GM12878 (cell line): ENCODE measurements around the gene CENPW.

Source experiments
- EP300 ChIP-seq, 2 experiments: fragments of 150-350 bp in 1 of 2; IDR thresholded peaks; 2 replicates each; pipeline ENCODE4 v1.6.1; 2011 to 2012; ENCODE audit warnings: low read depth in 2 of 2, low read length in 2 of 2, borderline replicate concordance in 1 of 2, improper control_type of control experiment in 1 of 2, inconsistent platforms in 1 of 2; ENCODE audit not compliant: control insufficient read depth in 1 of 2
- EZH2 ChIP-seq: IDR thresholded peaks from 2 replicates; pipeline ENCODE4 v1.6.1; 2012; ENCODE audit warnings: low read depth, mild to moderate bottlenecking, control low read depth, inconsistent platforms, low read length, borderline replicate concordance; ENCODE audit not compliant: control insufficient read depth
- FOXM1 ChIP-seq: IDR thresholded peaks from 2 replicates; pipeline ENCODE4 v1.6.1; 2012; ENCODE audit warnings: low read depth, mild to moderate bottlenecking, inconsistent platforms, low read length, moderate library complexity
- GABPA ChIP-seq: IDR thresholded peaks from 2 replicates; pipeline ENCODE4 v1.6.1; 2014; ENCODE audit warnings: antibody characterized with exemption, low read depth, mild to moderate bottlenecking, inconsistent platforms
- MYB ChIP-seq: fragments of 150-350 bp; IDR thresholded peaks from 2 replicates; pipeline ENCODE4 v1.6.1; 2014; ENCODE audit warnings: mild to moderate bottlenecking, low read depth, low read length, borderline replicate concordance
- POLR2AphosphoS5 ChIP-seq: IDR thresholded peaks from 2 replicates; pipeline ENCODE4 v1.6.1; 2011; ENCODE audit warnings: mild to moderate bottlenecking, low read length, inconsistent platforms
- RAD21 ChIP-seq: IDR thresholded peaks from 2 replicates; pipeline ENCODE4 v1.6.1; 2011; ENCODE audit warnings: mild to moderate bottlenecking, low read depth, low read length, moderate library complexity; ENCODE audit not compliant: insufficient read depth
- RCOR1 ChIP-seq: conservative IDR thresholded peaks from 2 replicates; pipeline ENCODE4 v1.6.1; 2012; ENCODE audit warnings: low read depth, low read length, improper control_type of control experiment
- SMAD1 ChIP-seq: fragments of 450-650 bp; IDR thresholded peaks from 2 replicates; pipeline ENCODE4 v1.6.1; 2018; ENCODE audit warnings: mild to moderate bottlenecking, low read depth; ENCODE audit not compliant: partially characterized antibody
- SP1 ChIP-seq: IDR thresholded peaks from one replicate; pipeline ENCODE4 v1.6.1; 2011; ENCODE audit warnings: low read depth, low read length
- TCF7 ChIP-seq: IDR thresholded peaks from 2 replicates; pipeline ENCODE4 v1.6.1; 2014; ENCODE audit warnings: antibody characterized with exemption, borderline replicate concordance
- TF ChIP-seq, protein P1 (sequence below): IDR thresholded peaks from 2 replicates; pipeline ENCODE4 v1.6.1; 2012; ENCODE audit warnings: low read length, inconsistent platforms

DNA sequence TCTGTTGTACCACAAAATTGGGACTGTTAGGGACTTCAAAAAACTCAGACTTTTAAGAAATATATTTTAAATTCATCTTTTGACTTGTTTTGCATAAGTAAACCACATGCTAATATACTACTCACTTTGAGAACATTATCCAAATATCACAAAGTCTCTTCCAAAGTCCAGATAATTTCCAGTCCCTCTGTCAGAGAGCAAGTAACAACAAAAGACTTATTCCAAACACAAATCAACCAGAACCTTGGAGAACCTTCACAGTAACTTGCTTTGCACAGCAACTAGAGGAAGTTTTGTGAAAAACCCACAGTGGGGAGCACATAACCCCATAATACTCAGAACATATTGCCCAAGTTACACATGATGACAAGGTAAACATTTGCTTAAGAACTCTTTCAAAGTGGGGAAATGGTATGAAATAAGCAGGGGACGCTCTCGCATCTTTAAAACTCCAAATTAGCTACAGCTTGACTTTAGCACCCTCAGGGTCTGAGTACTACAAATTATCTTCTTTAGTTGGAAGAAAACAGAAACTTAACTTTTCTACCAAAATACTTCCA is 37.8 kb downstream of the CENPW start:
- TF ChIP-seq, protein P1, sequence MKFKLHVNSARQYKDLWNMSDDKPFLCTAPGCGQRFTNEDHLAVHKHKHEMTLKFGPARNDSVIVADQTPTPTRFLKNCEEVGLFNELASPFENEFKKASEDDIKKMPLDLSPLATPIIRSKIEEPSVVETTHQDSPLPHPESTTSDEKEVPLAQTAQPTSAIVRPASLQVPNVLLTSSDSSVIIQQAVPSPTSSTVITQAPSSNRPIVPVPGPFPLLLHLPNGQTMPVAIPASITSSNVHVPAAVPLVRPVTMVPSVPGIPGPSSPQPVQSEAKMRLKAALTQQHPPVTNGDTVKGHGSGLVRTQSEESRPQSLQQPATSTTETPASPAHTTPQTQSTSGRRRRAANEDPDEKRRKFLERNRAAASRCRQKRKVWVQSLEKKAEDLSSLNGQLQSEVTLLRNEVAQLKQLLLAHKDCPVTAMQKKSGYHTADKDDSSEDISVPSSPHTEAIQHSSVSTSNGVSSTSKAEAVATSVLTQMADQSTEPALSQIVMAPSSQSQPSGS, result no peak
- no peak for TF ChIP-seq TCF7
- no peak for TF ChIP-seq EP300 (IDR thresholded peaks at IDR 0.05; ENCODE audit: borderline replicate concordance in 1 of 2, control insufficient read depth in 1 of 2, low read depth in 2 of 2, low read length in 2 of 2)
- no peak for TF ChIP-seq SMAD1
- no peak for TF ChIP-seq MYB
- TF ChIP-seq FOXM1, result no peak
- TF ChIP-seq RCOR1, result no peak
- no peak for TF ChIP-seq GABPA
- no peak for TF ChIP-seq RAD21
- no peak for TF ChIP-seq POLR2AphosphoS5
- no peak for TF ChIP-seq EZH2
- no peak for TF ChIP-seq SP1
